Sigmoid colon (tissue), 7 donors: ENCODE results near the gene NACC1. TPM values are rescaled to one million over a fixed set of nuclear protein-coding genes. Genes with fewer than 3 reads are reported as not detected.

ENCODE experiments used
- DNase-seq: peaks from one replicate; pipeline ENCODE4 v3.0.0-alpha.2; 2019
- H3K27ac ChIP-seq, 4 donors: fragments of 200-600 bp; sonication (generic); one replicate each; pipeline ENCODE4 v1.5.1; 2016 to 2019; ENCODE audit warnings: mild to moderate bottlenecking in 1 of 4
- H3K27me3 ChIP-seq, 3 donors: fragments of 200-600 bp; sonication (generic); one replicate each; pipeline ENCODE4 v1.5.1; 2019; ENCODE audit warnings: mild to moderate bottlenecking in 1 of 3
- H3K36me3 ChIP-seq, 4 donors: fragments of 200-600 bp; sonication (generic); one replicate each; pipeline ENCODE4 v1.5.1; 2016 to 2019
- H3K4me1 ChIP-seq, 4 donors: fragments of 200-600 bp; sonication (generic); one replicate each; pipeline ENCODE4 v1.5.1; 2017 to 2019
- H3K4me3 ChIP-seq, 4 donors: fragments of 200-600 bp; sonication (generic); one replicate each; pipeline ENCODE4 v1.5.1; 2017 to 2019; ENCODE audit warnings: mild to moderate bottlenecking in 2 of 4, moderate library complexity in 1 of 4
- H3K9me3 ChIP-seq, 4 donors: fragments of 200-600 bp in 3 of 4; sonication (generic) in 3 of 4; one replicate each; pipeline versions ENCODE4 v1.5.1 to v1.6.1; 2013 to 2019
- EP300 ChIP-seq, 4 donors: sonication (generic); formaldehyde crosslinking; IDR thresholded peaks; one replicate each; pipeline ENCODE4 v1.6.1; 2017; ENCODE audit warnings: antibody characterized with exemption in 4 of 4
- POLR2A ChIP-seq, 2 donors: fragments of 450-650 bp; IDR thresholded peaks; one replicate each; pipeline ENCODE4 v1.6.1; 2016; ENCODE audit warnings: antibody characterized with exemption in 2 of 2, mild to moderate bottlenecking in 2 of 2, moderate library complexity in 2 of 2
- POLR2AphosphoS5 ChIP-seq, 4 donors: sonication (generic); formaldehyde crosslinking; IDR thresholded peaks; one replicate each; pipeline ENCODE4 v1.6.1; 2017; ENCODE audit warnings: antibody characterized with exemption in 4 of 4
- WGBS, 2 donors: extraction: QIAGEN DNeasy Blood & Tissue Kit; methylation state at CpG; one replicate each; pipeline ENCODE4 v1.1.7; 2013; 5-methylcytosine and 5-hydroxymethylcytosine counted together
- intact Hi-C: fragments of 100-400 bp; cut with DNase I; formaldehyde crosslinking; loops from one replicate; pipeline ENCODE4 v1.15.1; 2023
- polyA plus RNA-seq, 3 donors: library from polyadenylated mRNA; stranded (reverse); fragments of 200-250 nt; gene quantifications; one replicate each; pipeline ENCODE4 v1.2.3, GENCODE V29; 2013
- total RNA-seq, 4 donors: library from RNA; depleted of rRNA; stranded (reverse); fragments of >200 nt; gene quantifications; one replicate each; pipeline ENCODE4 v1.1.0, GENCODE V29; 2016
- TF ChIP-seq, protein P1 (sequence below), 4 experiments: fragments of 450-650 bp in 3 of 4; fragments of 200-600 bp in 1 of 4; IDR thresholded peaks; one replicate each; pipeline ENCODE4 v1.5.1; 2016 to 2019; ENCODE audit warnings: antibody characterized with exemption in 4 of 4, mild to moderate bottlenecking in 3 of 4, moderate library complexity in 2 of 4
- donor health status: healthy with polysubstance abuse.
- donor health status: Bipolar disorder and iron deficiency.
- donor health status: healthy.

The NACC1 gene
- total and polyA plus RNA-seq, 7 donors: 8.1 to 67.2 (median 18.8) TPM

DNA sequence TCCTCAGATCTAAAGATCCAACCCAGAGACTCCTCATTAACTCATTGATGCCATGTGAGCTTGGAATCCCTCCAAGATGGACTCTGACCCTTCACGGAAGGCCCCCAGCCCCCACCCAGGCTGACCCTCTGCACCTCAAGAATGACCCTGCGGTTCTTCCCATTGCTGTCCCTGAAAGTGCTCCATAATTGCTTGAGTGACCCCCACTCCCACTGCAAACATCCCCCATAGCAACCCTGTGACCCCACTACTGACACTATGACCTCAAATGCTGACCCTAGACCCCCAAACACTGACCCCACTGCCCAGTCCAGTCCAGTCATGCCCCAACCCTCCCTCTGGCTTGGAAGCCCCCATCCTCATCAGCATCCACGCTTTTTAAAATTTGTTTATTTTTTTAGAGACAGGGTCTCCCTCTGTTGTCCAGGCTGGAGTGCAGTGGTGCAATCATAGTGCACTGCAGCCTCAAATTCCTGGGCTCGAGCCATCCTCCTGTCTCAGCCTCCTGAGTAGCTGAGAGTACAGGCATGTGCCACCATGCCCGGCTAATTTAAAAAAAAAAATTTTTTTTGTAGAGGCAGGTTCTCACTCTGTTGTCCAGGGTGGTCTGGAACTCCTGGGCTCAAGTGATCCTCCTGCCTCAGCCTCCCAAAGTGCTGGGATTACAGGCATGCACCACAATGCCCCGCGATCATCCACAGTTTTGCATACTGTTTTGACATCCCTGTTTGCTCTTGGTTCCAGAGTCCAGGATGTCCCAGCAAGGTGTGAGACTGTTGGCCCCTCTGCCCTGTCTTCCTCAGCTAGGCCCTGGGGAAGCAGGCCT, 16.3 kb upstream of the NACC1 start:
- Histone ChIP-seq H3K27ac (peak overlapping the region; percentile 74 to 95 (median 86)), H3K4me1 (peaks cover 0 to 62% (median 49%) of the 10 kb centered on the region in 4 donors), H3K9me3 (no peaks in the 10 kb centered on the region), H3K27me3 (no peaks in the 10 kb centered on the region), H3K4me3 (peak overlapping the region; percentile 18 to 58 (median 46)), H3K36me3 (no peaks in the 10 kb centered on the region)
- intact Hi-C loops: loop anchor here (5.0 to 10.0 kb wide), 2 partner anchors 50 to 217 kb away; partner anchors contain the start of genes DNASE2, IER2, KLF1 and STX10
- no peak for DNase-seq
- 55 to 71% methylated on average over 7 of the region's 7 CpGs for WGBS, 2 donors
- TF ChIP-seq POLR2A (IDR thresholded peaks at IDR 0.05) (no peak), POLR2AphosphoS5 (IDR thresholded peaks at IDR 0.05) (no peak), EP300 (IDR thresholded peaks at IDR 0.05) (no peak)
- TF ChIP-seq, protein P1, sequence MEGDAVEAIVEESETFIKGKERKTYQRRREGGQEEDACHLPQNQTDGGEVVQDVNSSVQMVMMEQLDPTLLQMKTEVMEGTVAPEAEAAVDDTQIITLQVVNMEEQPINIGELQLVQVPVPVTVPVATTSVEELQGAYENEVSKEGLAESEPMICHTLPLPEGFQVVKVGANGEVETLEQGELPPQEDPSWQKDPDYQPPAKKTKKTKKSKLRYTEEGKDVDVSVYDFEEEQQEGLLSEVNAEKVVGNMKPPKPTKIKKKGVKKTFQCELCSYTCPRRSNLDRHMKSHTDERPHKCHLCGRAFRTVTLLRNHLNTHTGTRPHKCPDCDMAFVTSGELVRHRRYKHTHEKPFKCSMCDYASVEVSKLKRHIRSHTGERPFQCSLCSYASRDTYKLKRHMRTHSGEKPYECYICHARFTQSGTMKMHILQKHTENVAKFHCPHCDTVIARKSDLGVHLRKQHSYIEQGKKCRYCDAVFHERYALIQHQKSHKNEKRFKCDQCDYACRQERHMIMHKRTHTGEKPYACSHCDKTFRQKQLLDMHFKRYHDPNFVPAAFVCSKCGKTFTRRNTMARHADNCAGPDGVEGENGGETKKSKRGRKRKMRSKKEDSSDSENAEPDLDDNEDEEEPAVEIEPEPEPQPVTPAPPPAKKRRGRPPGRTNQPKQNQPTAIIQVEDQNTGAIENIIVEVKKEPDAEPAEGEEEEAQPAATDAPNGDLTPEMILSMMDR (IDR thresholded peaks at IDR 0.05): no peak

GRCh38 chr19:13102416-13102665, 15.7 kb upstream of the NACC1 start:
- Histone ChIP-seq H3K27me3 (no peaks in the 10 kb centered on the region), H3K27ac (peak overlapping the region; percentile 74 to 95 (median 86)), H3K9me3 (no peaks in the 10 kb centered on the region), H3K4me1 (peaks cover 0 to 61% (median 48%) of the 10 kb centered on the region in 4 donors), H3K4me3 (peak overlapping the region; percentile 18 to 58 (median 46)), H3K36me3 (peaks cover 0 to 4% (median under 1%) of the 10 kb centered on the region in 4 donors)
- TF ChIP-seq POLR2A (IDR thresholded peaks at IDR 0.05): no peak
- TF ChIP-seq, protein P1 (IDR thresholded peaks at IDR 0.05): no peak
- TF ChIP-seq EP300 (IDR thresholded peaks at IDR 0.05): no peak
- no peak for TF ChIP-seq POLR2AphosphoS5 (IDR thresholded peaks at IDR 0.05)
- 6 to 11% methylated on average over 7 of the region's 7 CpGs for WGBS, 2 donors
- DNase-seq: no peak
- intact Hi-C loops: loop anchor here (5.0 to 10.0 kb wide), 2 partner anchors 50 to 218 kb away; partner anchors contain the start of genes DNASE2, IER2, KLF1 and STX10

GRCh38 chr19:13102666-13103580, 15.1 kb upstream of the NACC1 start, which contains the start of gene LYL1:
LYL1 (minus strand) TSS chr19:13102858; CDS start chr19:13101171, 1,687 bp downstream.
- peak; percentile 83 for DNase-seq

GRCh38 chr19:13103581-13104359, 14.3 kb upstream of the NACC1 start:
- Histone ChIP-seq H3K27me3 (no peaks in the 10 kb centered on the region), H3K27ac (peak overlapping the region; percentile 74 to 95 (median 86)), H3K9me3 (no peaks in the 10 kb centered on the region), H3K36me3 (peaks cover 0 to 7% (median 2%) of the 10 kb centered on the region in 4 donors), H3K4me1 (peaks cover 0 to 46% (median 36%) of the 10 kb centered on the region in 4 donors), H3K4me3 (peak overlapping the region in 2 of 4 donors; percentile 17 to 29)
- intact Hi-C loops: loop anchor here (5.0 to 10.0 kb wide), 2 partner anchors 49 to 219 kb away; partner anchors contain the start of genes DNASE2, IER2, KLF1 and STX10
- TF ChIP-seq POLR2AphosphoS5 (IDR thresholded peaks at IDR 0.05) (no peak), EP300 (IDR thresholded peaks at IDR 0.05) (no peak)
- DNase-seq: no peak
- WGBS, 2 donors: 59 to 85% methylated on average over 13 of the region's 13 CpGs

More at GRCh38 chr19:13102666-13103580, 15.1 kb upstream of the NACC1 start, which contains the start of gene LYL1:
- no peaks in the 10 kb centered on the region for H3K27me3 ChIP-seq
- H3K4me1 ChIP-seq: peaks cover 0 to 55% (median 42%) of the 10 kb centered on the region in 4 donors
- peak; percentile 49 to 81 (median 71) for TF ChIP-seq POLR2AphosphoS5 (IDR thresholded peaks at IDR 0.05)
- TF ChIP-seq EP300 (IDR thresholded peaks at IDR 0.05): no peak
- H3K9me3 ChIP-seq: no peaks in the 10 kb centered on the region
- peaks cover 0 to 7% (median 2%) of the 10 kb centered on the region in 4 donors for H3K36me3 ChIP-seq
- intact Hi-C loops: loop anchor here (5.0 to 10.0 kb wide), 2 partner anchors 49 to 218 kb away; partner anchors contain the start of genes DNASE2, IER2, KLF1 and STX10
- H3K4me3 ChIP-seq: peak within 1 kb of the TSS; percentile 18 to 58 (median 46)
- peak within 1 kb of the TSS; percentile 74 to 95 (median 86) for H3K27ac ChIP-seq
- WGBS, 2 donors: 1% methylated on average over 47 of the region's 47 CpGs
